Measurements from ENCODE around the gene DNAJB12. TPM values are rescaled to one million over a fixed set of nuclear protein-coding genes. Genes with fewer than 3 reads are reported as not detected.

The DNAJB12 gene
- total and polyA plus RNA-seq, 10 of the 15 experiments (the other 5 are each of a cell fraction or from before 2014, with no cell fraction given) = 4.6 to 31.6 (median 18.8) TPM

GRCh38 chr10:72297805-72298591 lies 56.7 kb downstream of the DNAJB12 start (continued):
- TF ChIP-seq ZBTB40 (IDR thresholded peaks at IDR 0.05; ENCODE audit: borderline replicate concordance) (peak; percentile 34; the same call in 1 of the 2 replicates), SMARCA5 (IDR thresholded peaks at IDR 0.05) (peak; percentile 17; the same call in 1 of the 2 replicates), DPF2 (IDR thresholded peaks at IDR 0.05) (no peak), TBL1XR1 (IDR thresholded peaks at IDR 0.05; ENCODE audit: low read depth, low read length) (peak; percentile 36; the same call in 1 of the 2 replicates), RBBP5 (conservative IDR thresholded peaks at IDR 0.05) (no peak), SMAD5 (IDR thresholded peaks at IDR 0.05; ENCODE audit: low read depth) (no peak), CHD4 (IDR thresholded peaks at IDR 0.05) (no peak), KAT2A (conservative IDR thresholded peaks at IDR 0.05; ENCODE audit: control insufficient read depth, low read depth, low read length) (no peak), NBN (IDR thresholded peaks at IDR 0.05) (peak; percentile 8; the same call in 1 of the 2 replicates), ZNF687 (IDR thresholded peaks at IDR 0.05) (peak; percentile 99), PRDM15 (CRISPR knock-in tag; IDR thresholded peaks at IDR 0.05) (peak; percentile 42; the same call in 1 of the 2 replicates), ZNF207 (IDR thresholded peaks at IDR 0.05; ENCODE audit: borderline replicate concordance) (no peak), BCLAF1 (IDR thresholded peaks at IDR 0.05) (no peak), SIN3A (IDR thresholded peaks at IDR 0.05; ENCODE audit: low read depth, low read length) (no peak), TCF12 (IDR thresholded peaks at IDR 0.05; ENCODE audit: low read depth, low read length) (no peak)

Measured in GM12878 (cell line).